Glutamatergic neuron (in vitro differentiated cells): ENCODE results near the gene TLR9. TPM values are rescaled to one million over a fixed set of nuclear protein-coding genes. Genes with fewer than 3 reads are reported as not detected.

Source experiments
- DNase-seq: peaks from one replicate; pipeline ENCODE4 v3.0.0; 2022
- H3K27ac Mint-ChIP-seq: one replicate; pipeline ENCODE4 v1.8.0; 2020; ENCODE audit warnings: mild to moderate bottlenecking, mixed read lengths, inconsistent platforms; ENCODE audit not compliant: unreplicated experiment
- H3K27me3 Mint-ChIP-seq: one replicate; pipeline ENCODE4 v1.8.0; 2020; ENCODE audit warnings: mild to moderate bottlenecking, moderate library complexity, mixed read lengths, inconsistent platforms; ENCODE audit not compliant: unreplicated experiment
- H3K36me3 Mint-ChIP-seq: one replicate; pipeline ENCODE4 v1.8.0; 2020; ENCODE audit warnings: mild to moderate bottlenecking, mixed read lengths, inconsistent platforms; ENCODE audit not compliant: unreplicated experiment
- H3K4me1 Mint-ChIP-seq: one replicate; pipeline ENCODE4 v1.8.0; 2020; ENCODE audit warnings: mild to moderate bottlenecking, low read depth, mixed read lengths, inconsistent platforms; ENCODE audit not compliant: unreplicated experiment
- H3K4me3 Mint-ChIP-seq: one replicate; pipeline ENCODE4 v1.8.0; 2020; ENCODE audit warnings: mild to moderate bottlenecking, mixed read lengths, inconsistent platforms; ENCODE audit not compliant: unreplicated experiment
- H3K9me3 Mint-ChIP-seq: one replicate; pipeline ENCODE4 v1.8.0; 2020; ENCODE audit warnings: mild to moderate bottlenecking, moderate library complexity, mixed read lengths, inconsistent platforms; ENCODE audit not compliant: unreplicated experiment
- CTCF ChIP-seq: fragments of 200-600 bp; sonication (generic); IDR thresholded peaks from one replicate; pipeline ENCODE4 v1.5.0; 2021; ENCODE audit not compliant: partially characterized antibody, unreplicated experiment
- total RNA-seq: library from RNA; stranded (reverse); fragmentation: NEBNext Ultra II Directional; extraction: Animal tissue kit (Norgen Biotek cat#: 25700); gene quantifications from one replicate; pipeline ENCODE4 v1.2.1, GENCODE V29; 2021; ENCODE audit not compliant: unreplicated experiment

The TLR9 gene
- total RNA-seq, 1 donor from 2014 or later, result 0.37 TPM

- peak overlapping the region; percentile 23 for H3K27ac Mint-ChIP-seq
- no peak for DNase-seq
- no peak for TF ChIP-seq CTCF
- H3K36me3 Mint-ChIP-seq, result no peaks in the 10 kb centered on the region
- peaks cover 11% of the 10 kb centered on the region for H3K27me3 Mint-ChIP-seq
- no peaks in the 10 kb centered on the region for H3K4me1 Mint-ChIP-seq
- H3K9me3 Mint-ChIP-seq, result peaks cover 9% of the 10 kb centered on the region
- H3K4me3 Mint-ChIP-seq, result no peak overlapping the region
These were observed 22.7 kb upstream of the TLR9 start for GRCh38 chr3:52248165-52248541.

DNA sequence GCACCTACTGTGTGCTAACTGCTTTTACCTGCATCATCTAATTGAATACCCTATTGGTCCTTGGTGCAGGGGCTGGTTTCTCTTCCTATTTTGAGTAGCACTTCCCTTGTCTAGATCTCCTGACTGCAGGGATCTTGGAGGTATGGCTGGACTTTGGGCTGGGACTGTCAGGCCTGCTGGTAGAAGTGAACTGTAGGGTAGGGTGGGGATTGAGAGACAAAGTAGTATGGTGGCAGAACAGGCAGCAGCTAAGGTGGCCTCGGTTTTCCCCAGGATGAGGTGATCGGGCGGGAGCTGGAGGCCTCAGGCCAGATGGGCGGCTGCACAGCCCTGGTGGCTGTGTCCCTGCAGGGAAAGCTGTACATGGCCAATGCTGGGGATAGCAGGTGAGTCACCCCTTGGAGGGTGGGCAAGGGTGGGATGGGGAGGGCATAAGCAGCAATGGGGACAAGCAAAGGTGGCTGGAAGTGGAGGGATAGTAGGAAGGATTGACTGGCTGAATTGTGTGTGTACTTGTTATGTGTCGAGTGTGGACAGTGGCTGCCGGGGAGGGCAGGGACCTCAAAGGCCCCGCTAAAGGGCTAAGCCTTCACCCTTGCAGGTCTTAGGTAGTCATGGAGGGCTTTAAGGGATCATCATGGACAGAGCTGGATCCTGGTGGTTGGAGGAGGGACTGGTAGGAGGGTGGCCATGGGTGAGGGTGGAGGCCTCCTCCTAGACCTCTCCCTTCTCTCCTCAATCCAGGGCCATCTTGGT lies 22.1 kb upstream of the TLR9 start:
- no peak overlapping the region for H3K4me3 Mint-ChIP-seq
- no peaks in the 10 kb centered on the region for H3K4me1 Mint-ChIP-seq
- no peak overlapping the region for H3K27ac Mint-ChIP-seq
- H3K27me3 Mint-ChIP-seq, result peaks cover 10% of the 10 kb centered on the region
- DNase-seq, result no peak
- no peaks in the 10 kb centered on the region for H3K36me3 Mint-ChIP-seq
- H3K9me3 Mint-ChIP-seq, result peaks cover 9% of the 10 kb centered on the region
- TF ChIP-seq CTCF, result no peak

DNA sequence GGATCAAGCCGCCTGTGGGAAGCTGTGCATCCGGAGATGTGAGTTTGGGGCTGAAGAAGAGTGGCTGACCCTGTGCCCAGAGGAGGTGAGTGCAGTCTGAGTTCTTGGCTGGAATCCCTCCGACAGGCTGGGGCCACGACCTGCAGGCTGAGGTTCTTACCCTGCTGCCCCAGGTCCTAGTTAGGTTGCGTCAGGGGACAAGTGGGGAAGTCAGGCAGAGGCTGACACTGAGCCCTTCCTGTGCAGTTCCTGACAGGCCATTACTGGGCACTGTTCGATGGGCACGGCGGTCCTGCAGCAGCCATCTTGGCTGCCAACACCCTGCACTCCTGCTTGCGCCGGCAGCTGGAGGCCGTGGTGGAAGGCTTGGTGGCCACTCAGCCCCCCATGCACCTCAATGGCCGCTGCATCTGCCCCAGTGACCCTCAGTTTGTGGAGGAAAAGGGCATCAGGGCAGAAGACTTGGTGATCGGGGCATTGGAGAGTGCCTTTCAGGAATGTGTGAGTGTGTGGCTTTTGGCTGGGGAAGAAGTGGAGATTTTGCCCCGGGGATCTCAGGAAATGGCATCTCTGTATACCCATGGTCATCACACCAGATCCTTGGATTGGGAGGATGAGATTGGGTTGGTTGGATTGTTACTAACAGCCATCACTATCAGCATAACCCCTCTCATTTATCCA lies 21.4 kb upstream of the TLR9 start:
- no peak for TF ChIP-seq CTCF
- H3K27ac Mint-ChIP-seq, result no peak overlapping the region
- H3K36me3 Mint-ChIP-seq, result no peaks in the 10 kb centered on the region
- H3K9me3 Mint-ChIP-seq, result peaks cover 9% of the 10 kb centered on the region
- H3K27me3 Mint-ChIP-seq, result peaks cover 9% of the 10 kb centered on the region
- H3K4me3 Mint-ChIP-seq, result peak overlapping the region; percentile 61
- DNase-seq, result no peak
- H3K4me1 Mint-ChIP-seq, result no peaks in the 10 kb centered on the region

- no peak for TF ChIP-seq CTCF
- Mint-ChIP-seq H3K36me3 (no peaks in the 10 kb centered on the region), H3K27me3 (peaks cover 9% of the 10 kb centered on the region), H3K4me1 (no peaks in the 10 kb centered on the region), H3K27ac (no peak overlapping the region), H3K9me3 (peaks cover 9% of the 10 kb centered on the region), H3K4me3 (peak overlapping the region; percentile 61)
- DNase-seq, result no peak
These were observed 20.8 kb upstream of the TLR9 start for GRCh38 chr3:52246264-52246620.
